ENCODE data around the gene PTPN3.

GRCh38 chr9:109512170-109512756 lies 14.2 kb upstream of the PTPN3 start:
- TF ChIP-seq POLR2AphosphoS5 (IDR thresholded peaks at IDR 0.05; ENCODE audit: low read depth, low read length) (no peak), SIN3A (IDR thresholded peaks at IDR 0.05; ENCODE audit: borderline replicate concordance, insufficient read depth, low read length) (no peak), TAF1 (IDR thresholded peaks at IDR 0.05; ENCODE audit: borderline replicate concordance, insufficient read depth, low read length) (no peak), FOXP2 (optimal IDR thresholded peaks at IDR 0.05; ENCODE audit: borderline replicate concordance, extremely low read depth, extremely low read length, insufficient read depth) (no peak)
- TF ChIP-seq, protein P1, sequence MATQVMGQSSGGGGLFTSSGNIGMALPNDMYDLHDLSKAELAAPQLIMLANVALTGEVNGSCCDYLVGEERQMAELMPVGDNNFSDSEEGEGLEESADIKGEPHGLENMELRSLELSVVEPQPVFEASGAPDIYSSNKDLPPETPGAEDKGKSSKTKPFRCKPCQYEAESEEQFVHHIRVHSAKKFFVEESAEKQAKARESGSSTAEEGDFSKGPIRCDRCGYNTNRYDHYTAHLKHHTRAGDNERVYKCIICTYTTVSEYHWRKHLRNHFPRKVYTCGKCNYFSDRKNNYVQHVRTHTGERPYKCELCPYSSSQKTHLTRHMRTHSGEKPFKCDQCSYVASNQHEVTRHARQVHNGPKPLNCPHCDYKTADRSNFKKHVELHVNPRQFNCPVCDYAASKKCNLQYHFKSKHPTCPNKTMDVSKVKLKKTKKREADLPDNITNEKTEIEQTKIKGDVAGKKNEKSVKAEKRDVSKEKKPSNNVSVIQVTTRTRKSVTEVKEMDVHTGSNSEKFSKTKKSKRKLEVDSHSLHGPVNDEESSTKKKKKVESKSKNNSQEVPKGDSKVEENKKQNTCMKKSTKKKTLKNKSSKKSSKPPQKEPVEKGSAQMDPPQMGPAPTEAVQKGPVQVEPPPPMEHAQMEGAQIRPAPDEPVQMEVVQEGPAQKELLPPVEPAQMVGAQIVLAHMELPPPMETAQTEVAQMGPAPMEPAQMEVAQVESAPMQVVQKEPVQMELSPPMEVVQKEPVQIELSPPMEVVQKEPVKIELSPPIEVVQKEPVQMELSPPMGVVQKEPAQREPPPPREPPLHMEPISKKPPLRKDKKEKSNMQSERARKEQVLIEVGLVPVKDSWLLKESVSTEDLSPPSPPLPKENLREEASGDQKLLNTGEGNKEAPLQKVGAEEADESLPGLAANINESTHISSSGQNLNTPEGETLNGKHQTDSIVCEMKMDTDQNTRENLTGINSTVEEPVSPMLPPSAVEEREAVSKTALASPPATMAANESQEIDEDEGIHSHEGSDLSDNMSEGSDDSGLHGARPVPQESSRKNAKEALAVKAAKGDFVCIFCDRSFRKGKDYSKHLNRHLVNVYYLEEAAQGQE (IDR thresholded peaks at IDR 0.05; ENCODE audit: insufficient read depth in 1 of 2, low read depth in 2 of 2, low read length in 2 of 2) = no peak
